GM13977 (cell line): Measurements from ENCODE around the gene DEFB115.
"Not testable (repeated sequence)": the region's sequence is repeated elsewhere in the genome, so short reads cannot be mapped to it uniquely, and the experiment has no call there.

ENCODE experiments used
- DNase-seq: peaks from one replicate; pipeline ENCODE4 v3.0.0; 2012; ENCODE audit warnings: low spot score
- in situ Hi-C: fragments of 300-500 bp; cut with MboI; formaldehyde crosslinking; loops from one replicate; pipeline ENCODE4 v1.12.0; 2022; ENCODE audit warnings: low sequenced_read_pairs, low pct_unique_long_range_greater_than_20kb, mixed read lengths, inconsistent platforms; ENCODE audit not compliant: unreplicated experiment
- TF ChIP-seq, protein P1 (sequence below): IDR thresholded peaks from 2 replicates; pipeline ENCODE4 v1.5.1; 2012; ENCODE audit warnings: mild to moderate bottlenecking, control low read depth; ENCODE audit not compliant: insufficient read depth; ENCODE audit errors: extremely low read depth, missing control alignments

Gene DEFB115

DNA sequence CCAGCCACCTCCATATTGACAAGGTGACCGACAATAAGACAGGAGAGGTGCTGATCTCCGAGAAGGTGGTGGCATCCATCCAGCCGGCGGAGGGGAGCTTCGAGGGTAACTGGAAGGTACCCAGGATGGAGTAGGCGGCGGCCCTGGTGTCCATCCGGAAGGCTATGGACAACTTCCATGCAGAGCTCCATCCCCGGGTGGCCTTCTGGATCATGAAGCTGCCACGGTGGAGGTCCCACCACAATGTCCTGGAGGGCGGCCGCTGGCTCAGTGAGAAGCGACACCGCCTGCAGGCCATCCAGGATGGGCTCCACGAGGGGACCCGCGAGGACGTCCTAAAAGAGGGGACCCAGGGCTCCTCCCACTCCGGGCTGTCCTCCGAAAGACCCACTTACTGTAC is 17.0 kb downstream of the DEFB115 start:
- DNase-seq = no peak
- TF ChIP-seq, protein P1, sequence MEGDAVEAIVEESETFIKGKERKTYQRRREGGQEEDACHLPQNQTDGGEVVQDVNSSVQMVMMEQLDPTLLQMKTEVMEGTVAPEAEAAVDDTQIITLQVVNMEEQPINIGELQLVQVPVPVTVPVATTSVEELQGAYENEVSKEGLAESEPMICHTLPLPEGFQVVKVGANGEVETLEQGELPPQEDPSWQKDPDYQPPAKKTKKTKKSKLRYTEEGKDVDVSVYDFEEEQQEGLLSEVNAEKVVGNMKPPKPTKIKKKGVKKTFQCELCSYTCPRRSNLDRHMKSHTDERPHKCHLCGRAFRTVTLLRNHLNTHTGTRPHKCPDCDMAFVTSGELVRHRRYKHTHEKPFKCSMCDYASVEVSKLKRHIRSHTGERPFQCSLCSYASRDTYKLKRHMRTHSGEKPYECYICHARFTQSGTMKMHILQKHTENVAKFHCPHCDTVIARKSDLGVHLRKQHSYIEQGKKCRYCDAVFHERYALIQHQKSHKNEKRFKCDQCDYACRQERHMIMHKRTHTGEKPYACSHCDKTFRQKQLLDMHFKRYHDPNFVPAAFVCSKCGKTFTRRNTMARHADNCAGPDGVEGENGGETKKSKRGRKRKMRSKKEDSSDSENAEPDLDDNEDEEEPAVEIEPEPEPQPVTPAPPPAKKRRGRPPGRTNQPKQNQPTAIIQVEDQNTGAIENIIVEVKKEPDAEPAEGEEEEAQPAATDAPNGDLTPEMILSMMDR = no peak
- in situ Hi-C loops = no loop called here

DNA sequence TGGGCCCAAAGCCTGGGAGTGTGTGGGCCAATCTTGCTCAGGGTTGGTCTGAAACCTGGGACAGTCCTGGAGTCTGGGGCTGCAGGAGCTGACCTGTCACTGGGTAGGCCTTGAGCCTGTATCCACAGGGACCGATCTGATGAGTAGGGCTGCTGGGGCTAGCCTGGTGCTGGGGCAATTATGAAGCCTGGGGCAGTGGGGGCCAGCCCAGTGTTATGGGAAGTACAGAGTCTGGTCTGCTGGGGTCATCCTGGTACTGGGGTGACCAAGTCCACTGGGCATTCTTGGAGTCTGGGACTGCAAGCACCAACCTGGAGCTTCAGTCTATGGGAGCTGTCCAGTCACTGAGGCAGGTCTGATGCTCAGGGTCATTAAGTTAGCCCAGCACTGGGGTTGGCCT is 20.7 kb downstream of the DEFB115 start:
- TF ChIP-seq, protein P1 = no peak
- in situ Hi-C loops = no loop called here
- DNase-seq = no peak

DNA sequence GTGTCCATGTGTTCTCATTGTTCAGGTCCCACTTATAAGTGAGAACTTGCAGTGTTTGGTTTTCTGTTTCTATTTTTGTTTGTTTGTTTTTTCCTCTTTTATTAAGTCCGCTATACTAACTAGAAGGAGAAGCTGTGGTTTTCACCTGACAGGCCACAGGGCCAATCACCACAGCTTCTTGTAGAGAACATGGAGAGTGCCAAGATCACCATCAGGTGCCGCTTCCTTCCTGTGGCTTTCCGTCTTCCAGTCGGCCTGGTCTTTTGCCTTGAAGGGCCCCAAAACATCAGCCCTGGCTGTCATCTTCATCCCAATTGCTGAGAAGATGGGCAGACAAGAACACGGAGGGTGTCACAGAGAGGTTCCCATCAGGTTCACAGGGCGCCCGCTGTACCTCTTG is 27.5 kb downstream of the DEFB115 start:
- in situ Hi-C loops, DNase-seq: not testable (repeated sequence)

DNA sequence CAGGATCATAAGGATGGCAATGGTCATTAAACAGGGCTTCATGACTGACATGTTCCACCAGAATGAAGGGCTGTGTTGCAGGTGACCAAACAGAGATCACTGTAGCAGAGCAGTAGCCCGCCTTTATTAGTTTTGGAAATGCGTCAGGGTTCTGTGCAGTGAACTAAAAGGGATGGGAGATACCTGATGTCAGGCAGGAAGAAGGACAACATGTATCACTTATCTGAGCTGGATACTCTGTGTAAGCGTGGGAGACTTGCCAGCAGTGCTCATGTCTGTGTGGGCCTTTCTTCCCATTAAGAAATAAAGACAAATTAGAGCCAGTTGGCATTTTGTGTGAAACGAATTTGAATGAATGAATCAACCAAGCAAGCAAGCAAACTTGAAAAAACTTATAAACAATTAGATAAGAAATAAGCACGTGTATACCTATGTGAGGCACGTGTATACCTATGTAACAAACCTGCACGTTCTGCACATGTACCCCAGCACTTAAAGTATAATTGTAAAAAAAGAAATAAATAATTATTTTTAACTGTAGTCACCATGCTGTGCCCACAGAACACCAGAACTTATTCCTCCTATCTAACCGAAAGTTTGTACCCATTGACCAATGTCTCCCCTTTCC is 51.2 kb downstream of the DEFB115 start, which contains the start of gene DEFB116:
Gene DEFB116, minus strand, starts transcription at position 51 of the 628 bp plus-strand sequence. Its CDS starts 0 bp downstream, at position 51.
- DNase-seq = no peak
- in situ Hi-C loops = no loop called here
- TF ChIP-seq, protein P1 = no peak
